ENCODE measurements around the gene ING5. TPM values are rescaled to one million over a fixed set of nuclear protein-coding genes. Genes with fewer than 3 reads are reported as not detected.
A peak's percentile ranks its signal among the peaks of the same experiment; 100 is the strongest.

Gene ING5
- total RNA-seq, 1 experiment from 2014 or later = 45.9 TPM

- Histone ChIP-seq H3K9ac (ENCODE audit: low read length) (no peak overlapping the region), H2AFZ (ENCODE audit: low read depth, low read length, poor library complexity, severe bottlenecking) (no peak overlapping the region), H3K9me3 (ENCODE audit: control insufficient read depth in 1 of 2, insufficient read depth in 1 of 2, low read depth in 1 of 2, low read length in 2 of 2) (no peaks in the 10 kb centered on the region), H4K20me1 (ENCODE audit: insufficient read depth) (peaks cover 6% of the 10 kb centered on the region; the same call in 1 of the 2 replicates), H3K27me3 (ENCODE audit: insufficient read depth, low read length) (no peaks in the 10 kb centered on the region), H3K36me3 (ENCODE audit: control insufficient read depth in 1 of 2, insufficient read depth in 2 of 2, low read length in 2 of 2) (peaks cover 15 to 29% of the 10 kb centered on the region in 2 experiments; a peak in 3 of 4 replicates), H3K4me3 (replicated peaks in 1 of 2; ENCODE audit: low read depth in 1 of 2, low read length in 2 of 2) (no peak overlapping the region), H3K4me2 (ENCODE audit: low read length) (no peak overlapping the region), H3K27ac (ENCODE audit: low read depth, low read length) (no peak overlapping the region), H3K79me2 (ENCODE audit: insufficient read depth, low read length) (no peaks in the 10 kb centered on the region; the same call in 1 of the 2 replicates), H3K9me2 (ENCODE audit: insufficient read depth) (no peaks in the 10 kb centered on the region), H3K4me1 (ENCODE audit: control insufficient read depth in 1 of 2, insufficient read depth in 2 of 2, low read length in 2 of 2) (no peaks in the 10 kb centered on the region)
- ChIA-PET CTCF (interaction anchor here (0.7 kb wide), 1 partner anchor 16 kb away, joined by 3 read pairs; no protein-coding TSS in a partner anchor), RAD21 (ENCODE audit: low non-redundant PET in 1 of 2, low total read pairs in 2 of 2, uncharacterized antibody in 2 of 2, unreplicated experiment in 2 of 2) (no interaction called here), POLR2A (no interaction called here)
- ATAC-seq = no peak
- BruUV-seq (replicated peaks) = no TSS peak
- intact Hi-C loops (cut with micrococcal nuclease) = no loop called here
- no peak for DNase-seq (ENCODE audit: low read depth, low spot score)
- TF ChIP-seq EZH2 (IDR thresholded peaks at IDR 0.05) (no peak), JUND (IDR thresholded peaks at IDR 0.05) (no peak), CEBPB (IDR thresholded peaks at IDR 0.05; ENCODE audit: low read depth) (no peak), POLR2AphosphoS5 (IDR thresholded peaks at IDR 0.05; ENCODE audit: low read depth, low read length) (no peak), RAD21 (IDR thresholded peaks at IDR 0.05; ENCODE audit: low read depth) (no peak), ZBTB33 (IDR thresholded peaks at IDR 0.05; ENCODE audit: extremely low read depth, insufficient replicate concordance, low read length) (no peak), ATF3 (IDR thresholded peaks at IDR 0.05) (no peak), EGR1 (IDR thresholded peaks at IDR 0.05; ENCODE audit: low read depth) (no peak)
Observed at GRCh38 chr2:241719093-241719492, 17.3 kb downstream of the ING5 start.

- ATAC-seq = peak; percentile 26; the same call in 1 of the 2 replicates
- Histone ChIP-seq H3K4me2 (ENCODE audit: low read length) (no peak overlapping the region), H3K9ac (ENCODE audit: low read length) (no peak overlapping the region), H4K20me1 (ENCODE audit: insufficient read depth) (peaks cover 6% of the 10 kb centered on the region; the same call in 1 of the 2 replicates), H3K27me3 (ENCODE audit: insufficient read depth, low read length) (no peaks in the 10 kb centered on the region), H3K79me2 (ENCODE audit: insufficient read depth, low read length) (no peaks in the 10 kb centered on the region; the same call in 1 of the 2 replicates), H2AFZ (ENCODE audit: low read depth, low read length, poor library complexity, severe bottlenecking) (no peak overlapping the region), H3K9me3 (ENCODE audit: control insufficient read depth in 1 of 2, insufficient read depth in 1 of 2, low read depth in 1 of 2, low read length in 2 of 2) (no peaks in the 10 kb centered on the region), H3K36me3 (ENCODE audit: control insufficient read depth in 1 of 2, insufficient read depth in 2 of 2, low read length in 2 of 2) (peaks cover 7 to 27% of the 10 kb centered on the region in 2 experiments; a peak in 2 of 4 replicates), H3K4me3 (replicated peaks in 1 of 2; ENCODE audit: low read depth in 1 of 2, low read length in 2 of 2) (no peak overlapping the region), H3K9me2 (ENCODE audit: insufficient read depth) (no peaks in the 10 kb centered on the region), H3K27ac (ENCODE audit: low read depth, low read length) (no peak overlapping the region), H3K4me1 (ENCODE audit: control insufficient read depth in 1 of 2, insufficient read depth in 2 of 2, low read length in 2 of 2) (no peaks in the 10 kb centered on the region)
- no peak for DNase-seq (ENCODE audit: low read depth, low spot score)
- ChIA-PET RAD21 (ENCODE audit: low non-redundant PET in 1 of 2, low total read pairs in 2 of 2, uncharacterized antibody in 2 of 2, unreplicated experiment in 2 of 2) (no interaction called here), POLR2A (no interaction called here), CTCF (no interaction called here)
- TF ChIP-seq ZBTB33 (IDR thresholded peaks at IDR 0.05; ENCODE audit: extremely low read depth, insufficient replicate concordance, low read length) (no peak), ZNF274 (IDR thresholded peaks at IDR 0.05; ENCODE audit: low read depth, low read length) (no peak), YY1 (IDR thresholded peaks at IDR 0.05; ENCODE audit: extremely low read depth, insufficient replicate concordance, low read depth, low read length) (no peak), REST (IDR thresholded peaks at IDR 0.05; ENCODE audit: low read depth) (no peak)
- intact Hi-C loops (cut with micrococcal nuclease) = no loop called here
- BruUV-seq (replicated peaks) = no TSS peak
Observed at GRCh38 chr2:241720099-241720498, 18.3 kb downstream of the ING5 start.
